Measurements from ENCODE around the gene ERCC8.

DNA sequence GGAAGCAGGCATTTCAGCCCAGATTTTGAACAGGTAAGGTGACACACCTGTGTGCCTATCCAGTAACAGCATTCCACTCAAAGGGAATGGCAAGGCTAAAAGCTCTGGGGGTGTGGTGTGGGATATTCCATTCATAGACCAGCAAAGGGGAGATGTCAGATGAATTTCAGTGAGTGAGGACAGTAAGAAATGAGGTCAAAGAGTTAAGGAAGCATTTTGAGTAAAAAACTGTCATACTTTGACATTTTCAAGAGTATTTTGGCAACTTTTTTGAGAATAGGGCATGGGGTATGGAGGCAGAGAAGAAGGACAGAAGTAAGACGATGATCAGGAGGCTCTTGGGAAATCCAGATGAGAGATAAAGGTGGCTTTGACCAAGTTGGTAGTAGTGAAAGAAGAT is 98.6 kb downstream of the ERCC8 start:
- TF ChIP-seq, protein P1, sequence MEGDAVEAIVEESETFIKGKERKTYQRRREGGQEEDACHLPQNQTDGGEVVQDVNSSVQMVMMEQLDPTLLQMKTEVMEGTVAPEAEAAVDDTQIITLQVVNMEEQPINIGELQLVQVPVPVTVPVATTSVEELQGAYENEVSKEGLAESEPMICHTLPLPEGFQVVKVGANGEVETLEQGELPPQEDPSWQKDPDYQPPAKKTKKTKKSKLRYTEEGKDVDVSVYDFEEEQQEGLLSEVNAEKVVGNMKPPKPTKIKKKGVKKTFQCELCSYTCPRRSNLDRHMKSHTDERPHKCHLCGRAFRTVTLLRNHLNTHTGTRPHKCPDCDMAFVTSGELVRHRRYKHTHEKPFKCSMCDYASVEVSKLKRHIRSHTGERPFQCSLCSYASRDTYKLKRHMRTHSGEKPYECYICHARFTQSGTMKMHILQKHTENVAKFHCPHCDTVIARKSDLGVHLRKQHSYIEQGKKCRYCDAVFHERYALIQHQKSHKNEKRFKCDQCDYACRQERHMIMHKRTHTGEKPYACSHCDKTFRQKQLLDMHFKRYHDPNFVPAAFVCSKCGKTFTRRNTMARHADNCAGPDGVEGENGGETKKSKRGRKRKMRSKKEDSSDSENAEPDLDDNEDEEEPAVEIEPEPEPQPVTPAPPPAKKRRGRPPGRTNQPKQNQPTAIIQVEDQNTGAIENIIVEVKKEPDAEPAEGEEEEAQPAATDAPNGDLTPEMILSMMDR (IDR thresholded peaks at IDR 0.05) = no peak
- no peak for TF ChIP-seq ZFX (IDR thresholded peaks at IDR 0.05; ENCODE audit: borderline replicate concordance)
